SIG-M5 treated with dmso at 0.1 percent for 504 hours (cell line): Measurements from ENCODE around the gene GSAP.

Experiments used
- DNase-seq: peaks from one replicate; lab custom pipeline; 2025; ENCODE audit not compliant: unreplicated experiment; lab: John Stamatoyannopoulos, UW

GSAP gene

DNA sequence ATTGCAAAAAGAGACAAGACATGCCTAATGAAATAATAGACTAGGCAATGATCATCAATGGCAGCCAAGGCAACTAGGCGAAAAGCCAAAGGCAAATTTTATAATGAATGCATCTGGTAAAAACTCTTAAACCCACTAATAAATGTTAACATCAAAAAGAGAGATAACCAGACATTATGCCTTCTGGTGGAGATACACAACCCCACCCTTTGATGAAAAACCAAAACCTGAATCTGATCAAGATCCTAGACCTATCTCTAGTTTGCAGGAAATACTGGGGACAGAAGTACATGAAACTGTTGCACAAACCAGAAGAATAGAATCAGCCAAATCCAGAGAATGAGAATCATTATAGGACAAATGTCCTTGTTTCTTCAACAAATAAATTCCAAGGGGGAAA is 22.0 kb upstream of the GSAP start:
- DNase-seq, result no peak

DNA sequence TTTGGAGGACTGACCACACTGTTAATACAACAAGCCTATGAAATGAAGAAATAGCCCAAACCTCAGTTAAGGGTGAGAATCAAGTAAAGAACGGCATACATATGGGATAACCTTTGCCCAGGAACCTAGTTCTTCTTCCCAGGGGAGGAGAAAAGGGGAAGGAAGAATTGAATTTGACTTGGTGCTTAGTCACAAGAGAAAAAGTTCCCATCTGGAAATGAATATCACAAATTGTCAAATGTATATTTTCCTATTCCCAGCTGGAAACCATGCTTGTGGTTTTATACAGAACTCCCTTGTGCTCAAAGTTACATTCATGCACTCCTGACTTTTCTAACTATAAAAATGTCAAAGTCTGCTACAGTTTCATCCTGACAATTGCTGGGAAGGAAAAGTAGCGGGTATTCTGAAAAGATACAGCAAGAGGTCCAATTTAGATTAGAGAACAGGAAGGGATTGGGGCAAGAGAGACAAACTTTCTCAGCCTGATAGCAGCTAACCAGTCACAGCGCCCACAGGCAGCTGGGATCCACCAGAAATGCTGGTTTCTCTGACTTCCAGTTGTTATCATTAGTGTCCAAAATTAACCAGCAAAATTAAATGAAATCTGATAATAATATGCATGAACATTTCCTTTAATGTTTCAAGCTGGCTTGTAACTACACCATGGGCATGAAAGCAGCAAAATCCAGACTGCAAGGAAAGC is 18.6 kb upstream of the GSAP start:
- no peak for DNase-seq

GRCh38 chr7:77433901-77434300 is 17.8 kb upstream of the GSAP start:
- no peak for DNase-seq

GRCh38 chr7:77430927-77431326 is 14.8 kb upstream of the GSAP start:
- DNase-seq, result no peak

DNA sequence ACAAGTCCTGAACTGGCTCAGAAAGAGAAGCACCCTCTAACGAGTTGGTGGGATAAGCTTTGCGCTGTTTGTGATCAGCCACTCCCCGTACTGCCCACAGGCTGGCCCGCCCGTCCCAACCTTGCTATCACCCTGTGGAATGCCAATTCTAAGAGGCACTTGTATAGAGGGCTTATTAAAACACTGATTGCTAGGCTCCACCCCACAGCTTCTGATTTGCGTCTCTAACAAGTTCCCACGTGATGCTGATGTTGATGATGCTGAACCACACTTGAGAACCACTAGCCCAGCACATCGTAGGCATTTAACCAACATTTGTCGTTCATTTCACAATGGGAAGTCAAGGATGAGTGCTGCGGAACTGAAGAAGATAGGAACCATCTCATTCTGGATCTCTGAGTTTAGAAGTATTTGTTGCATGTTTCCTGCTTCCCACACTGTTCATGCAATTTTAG is 12.7 kb upstream of the GSAP start:
- peak; percentile 86 for DNase-seq

DNA sequence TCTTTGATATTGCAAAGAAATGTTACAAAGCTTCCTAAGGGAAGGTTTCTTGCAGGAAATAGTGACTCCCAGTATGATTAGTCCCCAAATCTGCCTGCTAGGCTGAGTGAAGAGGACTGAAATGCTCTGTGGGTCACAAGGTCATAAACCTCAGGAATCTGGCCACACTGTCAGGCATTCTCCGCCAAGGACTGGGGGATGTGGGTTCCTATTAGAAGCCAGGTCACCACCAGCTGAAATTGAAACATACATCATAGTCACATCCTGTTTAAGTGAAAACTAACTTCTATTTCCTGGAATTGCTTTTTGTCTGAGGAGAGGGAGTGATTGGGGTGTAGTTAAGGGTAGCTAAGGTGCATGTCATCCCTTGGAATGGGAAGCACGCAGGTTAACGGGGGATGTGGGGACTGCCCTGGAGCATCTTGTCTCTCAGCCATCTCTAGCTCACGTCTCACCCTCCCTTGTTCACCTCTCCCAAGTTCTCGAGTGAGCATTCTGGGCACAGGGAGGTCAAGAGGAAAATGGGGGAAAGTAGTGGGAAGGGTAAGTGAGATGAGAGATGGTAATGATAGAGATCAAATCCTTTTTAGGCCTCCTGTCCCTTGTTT is 12.0 kb upstream of the GSAP start:
- DNase-seq, result no peak

DNA sequence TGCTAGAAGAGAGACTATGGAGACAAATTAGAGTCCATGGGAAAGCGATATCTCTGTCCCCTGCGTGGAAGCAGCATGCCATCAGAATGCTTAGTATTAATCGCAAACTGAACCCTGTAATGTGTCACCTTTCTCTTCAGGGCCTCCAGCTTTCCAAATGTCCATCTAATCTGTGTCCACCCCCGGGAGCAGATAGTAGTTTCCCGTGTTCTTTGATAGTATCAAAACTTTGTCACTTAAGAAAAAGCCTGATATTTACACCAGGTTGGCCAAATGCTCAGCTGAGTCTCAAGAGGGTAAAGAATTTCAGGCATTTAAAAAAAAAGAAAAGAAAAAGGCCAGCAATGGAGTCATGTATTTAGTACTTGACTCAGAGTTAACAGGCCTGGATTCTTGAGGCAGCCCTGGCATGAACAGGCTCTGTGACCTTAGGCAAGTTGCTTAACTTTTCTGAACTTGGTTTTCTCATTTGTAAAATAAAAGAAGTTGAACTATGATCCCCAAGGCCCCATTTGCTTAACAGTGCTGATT is 10.4 kb upstream of the GSAP start:
- no peak for DNase-seq

DNA sequence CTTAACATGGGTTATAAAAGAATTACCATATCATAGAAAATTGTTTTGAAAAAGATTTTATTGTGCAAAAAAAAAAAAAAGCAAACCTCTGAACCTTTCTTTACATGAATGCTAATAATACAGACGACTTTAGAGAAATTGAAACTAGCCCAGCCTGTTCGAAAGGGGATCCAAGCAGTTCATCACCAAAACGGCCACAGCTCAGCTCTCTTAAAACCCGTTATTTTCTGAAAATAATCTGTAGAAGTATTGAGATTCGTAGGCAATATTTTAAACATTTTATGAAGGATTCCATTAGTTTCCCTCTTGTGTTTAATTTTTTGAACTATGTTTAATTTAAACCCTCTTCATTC is 9.9 kb upstream of the GSAP start:
- no peak for DNase-seq

DNA sequence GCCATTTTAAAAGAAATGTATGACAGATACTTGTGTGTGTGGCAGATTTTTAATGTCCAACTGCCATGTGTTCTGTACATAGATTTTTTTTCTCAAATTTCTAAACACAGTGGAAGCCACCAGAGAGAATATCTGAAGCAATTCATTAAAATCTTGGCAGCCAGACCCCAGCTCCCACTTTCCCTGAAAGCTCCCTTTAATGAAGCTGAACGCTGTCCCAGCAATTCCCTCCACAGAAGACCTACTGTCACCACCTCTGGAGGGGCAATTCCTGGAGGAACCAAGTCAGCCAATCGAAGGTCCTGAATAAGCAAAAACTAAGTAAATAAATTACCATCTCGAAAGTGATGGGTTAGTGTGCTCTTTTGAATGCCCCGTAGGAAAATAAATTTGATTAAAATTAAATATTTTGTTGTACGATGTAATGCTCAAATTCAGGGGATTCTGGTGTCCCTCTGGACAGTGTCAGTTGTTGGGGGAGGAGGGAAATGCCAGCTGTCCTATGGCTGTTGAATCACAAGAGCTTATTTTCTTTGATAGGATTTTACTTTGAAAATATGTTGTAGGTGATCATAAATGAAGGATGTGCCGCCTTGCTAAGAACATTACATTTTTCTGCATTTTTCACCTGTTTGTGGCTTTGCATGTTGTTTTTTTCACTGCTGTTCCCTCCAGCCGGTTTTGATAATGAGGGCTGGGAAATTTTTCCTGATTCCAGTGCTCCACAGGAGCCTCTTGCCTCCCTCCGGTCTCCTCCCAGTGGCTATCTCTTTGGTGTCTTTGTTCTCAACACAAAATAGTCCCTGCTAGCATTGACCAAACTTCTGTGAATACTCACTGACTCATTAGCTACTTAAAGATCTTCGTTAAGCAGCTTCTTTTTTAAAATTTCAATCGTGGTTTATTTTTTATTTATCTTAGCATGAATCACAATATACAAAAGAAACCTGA is 9.2 kb upstream of the GSAP start:
- no peak for DNase-seq

DNA sequence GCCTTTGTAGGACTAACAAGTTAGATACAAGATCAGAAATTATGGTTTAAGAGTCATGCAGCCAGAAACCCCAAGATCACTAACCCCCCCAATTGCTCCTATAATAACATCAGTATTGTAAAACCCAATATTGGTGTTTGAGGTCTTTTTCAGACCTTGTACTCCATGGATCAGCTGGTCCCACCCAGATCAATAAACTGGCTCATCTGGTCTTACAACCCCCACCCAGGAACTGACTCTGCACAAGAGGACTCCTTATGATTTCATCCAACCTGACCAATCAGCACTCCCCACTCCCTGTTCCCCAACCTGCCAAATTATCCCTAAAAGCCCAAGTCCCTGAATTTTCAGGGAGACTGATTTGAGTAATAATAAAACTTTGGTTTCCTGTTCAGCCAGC is 6.4 kb upstream of the GSAP start:
- no peak for DNase-seq

- no peak for DNase-seq
These were observed 5.0 kb upstream of the GSAP start for GRCh38 chr7:77420986-77421672.

DNA sequence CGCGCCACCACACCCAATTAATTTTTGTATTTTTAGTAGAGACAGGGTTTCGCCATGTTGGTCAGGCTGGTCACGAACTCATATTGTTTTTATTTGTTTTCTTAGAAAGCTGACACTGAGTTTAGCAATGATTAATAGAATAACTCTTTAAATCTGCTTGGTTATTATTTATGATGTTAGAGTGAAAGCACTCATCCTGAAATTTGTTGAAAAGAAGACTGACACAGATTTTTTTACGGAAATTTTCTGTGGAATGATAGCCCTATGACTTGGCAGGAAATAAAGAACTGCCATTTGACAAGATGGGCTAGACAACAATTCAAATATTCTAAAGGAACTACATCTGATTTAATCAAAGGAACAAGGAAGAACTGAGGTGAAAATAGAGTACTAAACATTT is 4.3 kb upstream of the GSAP start:
- DNase-seq, result no peak

- DNase-seq, result no peak
These were observed 3.0 kb upstream of the GSAP start for GRCh38 chr7:77419102-77419501.

GRCh38 chr7:77417801-77418200 is 1.7 kb upstream of the GSAP start:
- no peak for DNase-seq

- no peak for DNase-seq
These were observed 647 bp upstream of the GSAP start for GRCh38 chr7:77416621-77417371.

- DNase-seq, result no peak
These were observed 700 bp downstream of the GSAP start for GRCh38 chr7:77415476-77415822.

GRCh38 chr7:77413861-77414424 is 2.2 kb downstream of the GSAP start:
- DNase-seq, result no peak

- no peak for DNase-seq
These were observed 3.0 kb downstream of the GSAP start for GRCh38 chr7:77413128-77413527.

DNA sequence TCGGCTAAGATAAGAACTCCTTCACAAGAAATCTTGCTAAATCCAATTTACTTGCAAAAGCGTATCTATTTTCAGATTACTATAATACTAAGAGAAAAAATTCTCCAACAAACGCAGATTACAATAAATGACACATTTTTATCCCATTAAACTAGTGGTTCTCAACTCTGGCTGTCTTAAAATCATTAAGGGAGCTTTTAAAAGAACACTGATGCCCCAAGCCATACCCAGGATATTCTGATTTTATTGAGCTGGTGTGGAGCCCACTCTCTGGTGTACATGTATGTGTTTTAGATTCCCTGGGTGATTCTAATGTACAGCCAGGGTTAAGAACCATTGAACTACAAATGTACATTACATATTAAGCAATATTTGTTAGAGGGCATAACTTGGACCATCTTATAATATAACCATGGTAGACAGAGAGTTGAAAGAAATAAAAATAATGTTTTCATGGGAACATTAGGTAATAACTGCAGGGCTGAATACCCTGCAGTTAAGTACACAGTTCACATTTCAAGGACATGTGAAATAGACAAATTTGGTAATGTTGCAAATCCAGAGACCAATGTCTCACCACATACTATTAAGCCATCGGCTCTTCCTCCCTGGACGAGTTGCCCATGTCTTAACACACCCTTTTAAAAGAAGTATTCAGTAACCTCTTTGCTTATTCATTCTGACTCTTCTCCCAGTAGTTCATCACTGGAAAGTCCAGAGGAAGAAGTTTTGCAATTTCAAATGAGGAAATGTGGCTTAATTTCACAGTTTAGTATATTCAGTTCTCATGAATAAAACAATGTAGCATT is 6.2 kb downstream of the GSAP start:
- peak; percentile 98 for DNase-seq
